CD4-positive, alpha-beta memory T cell (primary cell): ENCODE measurements around the gene SLC38A7. TPM values are rescaled to one million over a fixed set of nuclear protein-coding genes. Genes with fewer than 3 reads are reported as not detected.
"Not testable (repeated sequence)": the region's sequence is repeated elsewhere in the genome, so short reads cannot be mapped to it uniquely, and the experiment has no call there.

ENCODE experiments used
- CTCF ChIA-PET: fragments of 350-600 bp; sonication (Branson Sonifier 250); formaldehyde crosslinking; loops from one replicate; lab custom pipeline; 2021; ENCODE audit warnings: inconsistent platforms; ENCODE audit not compliant: partially characterized antibody; lab: Charles Lee
- POLR2A ChIA-PET: fragments of 350-600 bp; sonication (Branson Sonifier 250); formaldehyde crosslinking; loops from one replicate; lab custom pipeline; 2021; ENCODE audit not compliant: partially characterized antibody; lab: Charles Lee
- DNase-seq, 5 donors: peaks; one replicate each; pipeline versions ENCODE4 v3.0.0 to v3.0.0-alpha.2; 2020 to 2022; ENCODE audit warnings: mixed read lengths in 1 of 5
- H3K27ac ChIP-seq: one replicate; pipeline ENCODE4 v1.7.0; 2013; ENCODE audit warnings: low read depth, low read length
- H3K27me3 ChIP-seq: 2 replicates; pipeline ENCODE4 v1.7.0; 2013; ENCODE audit warnings: mild to moderate bottlenecking, low read length, moderate library complexity; ENCODE audit not compliant: insufficient read depth
- H3K36me3 ChIP-seq: 2 replicates; pipeline ENCODE4 v1.7.0; 2013; ENCODE audit warnings: mild to moderate bottlenecking, low read length, moderate library complexity; ENCODE audit not compliant: insufficient read depth
- H3K4me1 ChIP-seq: 2 replicates; pipeline ENCODE4 v1.7.0; 2013; ENCODE audit warnings: mild to moderate bottlenecking, low read length, moderate library complexity; ENCODE audit not compliant: insufficient read depth
- H3K4me3 ChIP-seq, 2 donors: one replicate each; pipeline ENCODE4 v1.7.0; 2013; ENCODE audit warnings: low read length in 2 of 2, mild to moderate bottlenecking in 1 of 2
- H3K9me3 ChIP-seq, 2 donors: one replicate each; pipeline ENCODE4 v1.7.0; 2013; ENCODE audit warnings: low read length in 2 of 2, control low read depth in 1 of 2; ENCODE audit not compliant: control insufficient read depth in 1 of 2
- H3K27ac Mint-ChIP-seq, 7 donors: one replicate each; pipeline ENCODE4 v1.8.0; 2020 to 2021; ENCODE audit warnings: mixed read lengths in 7 of 7, mild to moderate bottlenecking in 6 of 7, inconsistent platforms in 3 of 7, moderate library complexity in 3 of 7
- H3K27me3 Mint-ChIP-seq, 2 donors: one replicate each; pipeline ENCODE4 v1.8.0; 2020 to 2021; ENCODE audit warnings: mixed read lengths in 2 of 2
- H3K36me3 Mint-ChIP-seq, 2 donors: one replicate each; pipeline ENCODE4 v1.8.0; 2020 to 2021; ENCODE audit warnings: mixed read lengths in 2 of 2, inconsistent platforms in 1 of 2, mild to moderate bottlenecking in 1 of 2
- H3K4me1 Mint-ChIP-seq, 4 donors: one replicate each; pipeline ENCODE4 v1.8.0; 2020 to 2021; ENCODE audit warnings: mixed read lengths in 4 of 4, mild to moderate bottlenecking in 1 of 4
- H3K4me3 Mint-ChIP-seq, 8 donors: one replicate each; pipeline ENCODE4 v1.8.0; 2020 to 2021; ENCODE audit warnings: mixed read lengths in 8 of 8, mild to moderate bottlenecking in 7 of 8, moderate library complexity in 6 of 8, inconsistent platforms in 3 of 8
- H3K9me3 Mint-ChIP-seq, 8 donors: one replicate each; pipeline ENCODE4 v1.8.0; 2020 to 2021; ENCODE audit warnings: mixed read lengths in 8 of 8, mild to moderate bottlenecking in 5 of 8, inconsistent platforms in 3 of 8, moderate library complexity in 1 of 8
- intact Hi-C: fragments of 100-400 bp; cut with micrococcal nuclease; formaldehyde crosslinking; loops from one replicate; pipeline ENCODE4 v1.15.1; 2023
- polyA plus RNA-seq, 2 donors: library from polyadenylated mRNA; unstranded; fragments of 300-500 nt; fragmentation: Illumina TruSeq; gene quantifications; one replicate each; pipeline ENCODE4 v1.2.3, GENCODE V29; 2021
- total RNA-seq, 2 experiments: library from RNA; stranded (reverse); gene quantifications; one replicate each; pipeline ENCODE4 v1.2.3, GENCODE V29; 2021

The SLC38A7 gene
- total and polyA plus RNA-seq, 4 experiments from 2014 or later = 3.5 to 13.8 (median 9.1) TPM

DNA sequence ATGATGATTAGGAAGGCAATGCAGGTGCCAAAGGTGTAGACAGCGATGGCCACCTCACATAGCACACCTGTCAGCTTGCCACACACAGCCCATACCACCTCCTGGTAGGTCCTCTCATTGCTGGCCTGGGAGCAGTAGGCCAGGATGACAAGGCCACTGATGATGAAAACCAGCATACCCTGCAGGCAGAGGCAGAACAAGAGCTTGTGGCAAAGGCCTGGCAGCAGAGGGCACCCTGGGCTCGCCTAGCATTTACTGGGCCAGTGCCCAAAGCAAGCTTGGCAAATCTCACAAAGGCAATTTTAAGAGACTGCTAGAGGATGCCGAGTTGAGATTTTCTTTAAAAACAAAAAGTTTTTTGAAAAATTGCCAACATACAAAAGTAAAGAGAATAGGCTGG is 5.9 kb downstream of the SLC38A7 start:
- intact Hi-C loops = no loop called here
- peaks cover 19 to 25% of the 10 kb centered on the region in 2 donors for H3K36me3 Mint-ChIP-seq
- H3K9me3 ChIP-seq = no peaks in the 10 kb centered on the region
- H3K4me3 Mint-ChIP-seq = no peak overlapping the region
- peaks cover 5 to 12% (median 11%) of the 10 kb centered on the region in 4 donors for H3K4me1 Mint-ChIP-seq
- no peak overlapping the region for H3K27ac ChIP-seq
- H3K4me3 ChIP-seq = no peak overlapping the region
- H3K9me3 Mint-ChIP-seq = peaks cover 0 to 2% (median 0%) of the 10 kb centered on the region in 8 donors
- ChIA-PET POLR2A (interaction anchor here (0.6 kb wide), 1 partner anchor 861 kb away, joined by 4 read pairs; no protein-coding TSS in a partner anchor), CTCF (no interaction called here)
- no peaks in the 10 kb centered on the region for H3K27me3 Mint-ChIP-seq
- DNase-seq = no peak
- no peaks in the 10 kb centered on the region for H3K36me3 ChIP-seq
- peaks cover 8% of the 10 kb centered on the region for H3K4me1 ChIP-seq
- no peaks in the 10 kb centered on the region for H3K27me3 ChIP-seq
- no peak overlapping the region for H3K27ac Mint-ChIP-seq

GRCh38 chr16:58678269-58678668 is 6.3 kb downstream of the SLC38A7 start:
- H3K36me3 Mint-ChIP-seq = peaks cover 19 to 25% of the 10 kb centered on the region in 2 donors
- no peaks in the 10 kb centered on the region for H3K27me3 ChIP-seq
- peaks cover 0 to 2% (median 0%) of the 10 kb centered on the region in 8 donors for H3K9me3 Mint-ChIP-seq
- H3K4me3 ChIP-seq = no peak overlapping the region
- H3K4me1 Mint-ChIP-seq = peaks cover 2 to 8% (median 6%) of the 10 kb centered on the region in 4 donors
- DNase-seq = no peak
- H3K4me1 ChIP-seq = peaks cover 3% of the 10 kb centered on the region
- no peak overlapping the region for H3K27ac Mint-ChIP-seq
- H3K9me3 ChIP-seq = no peaks in the 10 kb centered on the region
- no peaks in the 10 kb centered on the region for H3K27me3 Mint-ChIP-seq
- H3K27ac ChIP-seq = no peak overlapping the region
- CTCF ChIA-PET = no interaction called here
- no peaks in the 10 kb centered on the region for H3K36me3 ChIP-seq
- H3K4me3 Mint-ChIP-seq = no peak overlapping the region
- POLR2A ChIA-PET = interaction anchor here (0.6 kb wide), 1 partner anchor 861 kb away, joined by 4 read pairs; no protein-coding TSS in a partner anchor
- intact Hi-C loops = no loop called here

GRCh38 chr16:58670946-58671583 is 13.5 kb downstream of the SLC38A7 start:
- intact Hi-C loops = no loop called here
- ChIA-PET POLR2A (no interaction called here), CTCF (interaction anchor here (1.0 kb wide), 1 partner anchor 13 kb away, joined by 3 read pairs; the partner anchor contains the start of gene SLC38A7)
- H3K27ac ChIP-seq = no peak overlapping the region
- peaks cover 15 to 16% of the 10 kb centered on the region in 2 donors for H3K36me3 Mint-ChIP-seq
- H3K4me3 ChIP-seq = no peak overlapping the region
- H3K4me3 Mint-ChIP-seq = no peak overlapping the region
- no peaks in the 10 kb centered on the region for H3K9me3 ChIP-seq
- H3K27me3 Mint-ChIP-seq = no peaks in the 10 kb centered on the region
- no peaks in the 10 kb centered on the region for H3K9me3 Mint-ChIP-seq
- H3K4me1 Mint-ChIP-seq = no peaks in the 10 kb centered on the region
- H3K36me3 ChIP-seq = no peaks in the 10 kb centered on the region
- no peaks in the 10 kb centered on the region for H3K4me1 ChIP-seq
- no peak overlapping the region for H3K27ac Mint-ChIP-seq
- DNase-seq = no peak
- no peaks in the 10 kb centered on the region for H3K27me3 ChIP-seq

- no peak overlapping the region for H3K27ac Mint-ChIP-seq
- no peak overlapping the region for H3K4me3 Mint-ChIP-seq
- Histone ChIP-seq H3K27me3 (no peaks in the 10 kb centered on the region), H3K4me3 (no peak overlapping the region), H3K9me3 (no peaks in the 10 kb centered on the region), H3K4me1 (no peaks in the 10 kb centered on the region), H3K27ac (no peak overlapping the region), H3K36me3 (no peaks in the 10 kb centered on the region)
- H3K36me3 Mint-ChIP-seq = peaks cover 13 to 16% of the 10 kb centered on the region in 2 donors
- no peaks in the 10 kb centered on the region for H3K4me1 Mint-ChIP-seq
- ChIA-PET CTCF (no interaction called here), POLR2A (no interaction called here)
- DNase-seq = no peak
- intact Hi-C loops = no loop called here
- H3K27me3 Mint-ChIP-seq = no peaks in the 10 kb centered on the region
- H3K9me3 Mint-ChIP-seq = no peaks in the 10 kb centered on the region
Observed at GRCh38 chr16:58670177-58670576, 14.4 kb downstream of the SLC38A7 start.

DNA sequence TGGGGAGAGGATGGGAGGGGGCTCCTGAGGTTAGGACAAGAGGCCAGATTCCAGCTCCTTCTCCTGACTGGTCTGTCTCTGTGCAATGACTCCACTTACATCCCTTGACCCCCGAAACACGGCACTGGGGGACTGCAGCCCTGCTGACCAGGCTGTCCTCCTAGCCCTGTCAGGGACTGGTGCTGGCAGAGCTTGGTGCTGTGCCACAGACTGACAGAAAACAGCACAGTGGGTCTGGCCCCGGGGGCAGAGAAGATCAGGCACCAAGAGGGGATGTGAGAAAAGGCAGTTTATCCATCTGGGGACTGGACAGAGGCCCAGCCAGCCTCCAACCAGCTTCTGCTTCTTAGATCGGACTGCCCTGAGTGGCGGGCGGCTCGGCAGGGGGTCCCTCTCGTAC is 19.4 kb downstream of the SLC38A7 start:
- Histone ChIP-seq H3K4me1 (no peaks in the 10 kb centered on the region), H3K27me3 (no peaks in the 10 kb centered on the region), H3K27ac (no peak overlapping the region), H3K9me3 (no peaks in the 10 kb centered on the region), H3K36me3 (no peaks in the 10 kb centered on the region), H3K4me3 (no peak overlapping the region)
- DNase-seq = no peak
- no peaks in the 10 kb centered on the region for H3K27me3 Mint-ChIP-seq
- no peak overlapping the region for H3K4me3 Mint-ChIP-seq
- no peak overlapping the region for H3K27ac Mint-ChIP-seq
- no peaks in the 10 kb centered on the region for H3K9me3 Mint-ChIP-seq
- peaks cover 6 to 13% of the 10 kb centered on the region in 2 donors for H3K36me3 Mint-ChIP-seq
- ChIA-PET CTCF (interaction anchor here (0.6 kb wide), 1 partner anchor 80 kb away, joined by 3 read pairs; no protein-coding TSS in a partner anchor), POLR2A (no interaction called here)
- no peaks in the 10 kb centered on the region for H3K4me1 Mint-ChIP-seq
- intact Hi-C loops = no loop called here

DNA sequence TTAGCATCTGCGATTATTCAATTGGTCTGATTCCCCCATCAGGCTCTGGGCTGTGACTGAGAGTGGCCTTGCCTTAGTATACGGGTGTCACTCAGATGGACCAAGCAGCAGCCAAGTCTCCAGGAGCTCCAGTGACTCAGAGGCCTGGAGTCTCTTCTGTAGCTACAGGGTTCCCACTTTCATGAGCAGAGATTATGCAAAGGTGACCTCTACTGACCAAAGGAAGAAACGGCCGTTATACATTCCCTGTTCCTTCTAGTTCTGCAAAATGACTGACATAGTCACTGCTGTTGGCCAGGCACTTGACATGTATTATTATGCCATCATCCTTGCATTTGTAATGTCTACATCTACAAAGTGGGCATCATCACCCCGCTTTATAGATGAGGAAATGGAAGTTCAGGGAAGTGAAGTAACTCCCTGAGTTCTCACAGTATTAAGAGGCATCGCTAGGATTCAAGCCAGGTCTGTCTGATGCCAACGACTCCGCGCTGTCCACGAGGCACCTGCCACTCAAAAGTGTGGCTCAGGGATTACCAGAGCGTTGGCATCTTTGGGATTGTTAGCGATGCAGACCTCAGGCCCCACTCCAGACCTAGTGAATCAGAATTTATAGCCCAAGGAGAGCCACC is 23.3 kb downstream of the SLC38A7 start:
- CTCF ChIA-PET = interaction anchor here (1.0 to 1.4 kb wide), 2 partner anchors 10 to 147 kb away, joined by 3 read pairs; no protein-coding TSS in a partner anchor
- no peak overlapping the region for H3K27ac ChIP-seq
- Mint-ChIP-seq H3K27me3 (peaks cover 0 to 3% of the 10 kb centered on the region in 2 donors), H3K9me3 (no peaks in the 10 kb centered on the region), H3K27ac (no peak overlapping the region), H3K4me1 (no peaks in the 10 kb centered on the region), H3K4me3 (no peak overlapping the region), H3K36me3 (peaks cover 0 to 2% of the 10 kb centered on the region in 2 donors)
- H3K9me3 ChIP-seq = no peaks in the 10 kb centered on the region
- no peaks in the 10 kb centered on the region for H3K27me3 ChIP-seq
- intact Hi-C loops = no loop called here
- H3K4me3 ChIP-seq = no peak overlapping the region
- no peaks in the 10 kb centered on the region for H3K4me1 ChIP-seq
- DNase-seq = no peak
- H3K36me3 ChIP-seq = no peaks in the 10 kb centered on the region
- POLR2A ChIA-PET = no interaction called here

DNA sequence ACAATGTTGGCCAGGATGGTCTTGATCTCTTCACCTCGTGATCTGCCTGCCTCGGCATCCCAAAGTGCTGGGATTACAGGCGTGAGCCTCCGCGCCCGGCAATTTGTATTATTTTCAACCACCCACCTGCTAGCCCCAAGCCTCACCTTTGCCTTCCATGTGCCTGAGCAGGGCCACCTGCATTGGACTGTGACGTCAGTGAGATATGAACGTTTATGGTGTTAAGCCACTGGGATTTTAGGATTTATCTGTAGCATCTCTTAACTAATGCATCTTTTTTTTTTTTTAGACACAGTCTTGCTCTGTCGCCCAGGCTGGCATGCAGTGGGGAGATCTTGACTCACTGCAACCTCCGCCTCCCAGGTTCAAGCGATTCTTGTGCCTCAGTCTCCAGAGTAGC is 24.7 kb downstream of the SLC38A7 start:
- H3K4me3 ChIP-seq, H3K27me3 ChIP-seq, H3K36me3 Mint-ChIP-seq, H3K9me3 Mint-ChIP-seq, H3K4me1 Mint-ChIP-seq, H3K27ac Mint-ChIP-seq, H3K9me3 ChIP-seq, H3K4me1 ChIP-seq, H3K27me3 Mint-ChIP-seq, H3K4me3 Mint-ChIP-seq, CTCF ChIA-PET, H3K36me3 ChIP-seq, intact Hi-C loops, POLR2A ChIA-PET, DNase-seq, H3K27ac ChIP-seq: not testable (repeated sequence)
